Measurements from ENCODE around the gene CCIN.

Gene CCIN

GRCh38 chr9:36140086-36141084, 28.8 kb upstream of the CCIN start:
- no peak for DNase-seq (ENCODE audit: low spot score)

- DNase-seq (ENCODE audit: low spot score): peak; percentile 47
These were observed 27.9 kb upstream of the CCIN start for GRCh38 chr9:36141288-36141687.

GRCh38 chr9:36141761-36142160, 27.4 kb upstream of the CCIN start:
- no peak for DNase-seq (ENCODE audit: low spot score)

- no peak for DNase-seq (ENCODE audit: low spot score)
These were observed 26.5 kb upstream of the CCIN start for GRCh38 chr9:36142510-36143244.

- DNase-seq (ENCODE audit: low spot score): no peak
These were observed 25.9 kb upstream of the CCIN start for GRCh38 chr9:36143245-36143641.

- DNase-seq (ENCODE audit: low spot score): no peak
These were observed 24.6 kb upstream of the CCIN start for GRCh38 chr9:36144309-36145232.

GRCh38 chr9:36145970-36146369, 23.2 kb upstream of the CCIN start:
- no peak for DNase-seq (ENCODE audit: low spot score)

GRCh38 chr9:36146651-36147050, 22.5 kb upstream of the CCIN start:
- no peak for DNase-seq (ENCODE audit: low spot score)

GRCh38 chr9:36147441-36148175, 21.6 kb upstream of the CCIN start:
- DNase-seq (ENCODE audit: low spot score): no peak

GRCh38 chr9:36148311-36149051, 20.7 kb upstream of the CCIN start:
- peak; percentile 97 for DNase-seq (ENCODE audit: low spot score)

GRCh38 chr9:36149197-36149596, 20.0 kb upstream of the CCIN start:
- DNase-seq (ENCODE audit: low spot score): peak; percentile 74

GRCh38 chr9:36150574-36151315, 18.4 kb upstream of the CCIN start:
- DNase-seq (ENCODE audit: low spot score): no peak

GRCh38 chr9:36151316-36152210, 17.6 kb upstream of the CCIN start:
- DNase-seq (ENCODE audit: low spot score): no peak

GRCh38 chr9:36152741-36153438, 16.3 kb upstream of the CCIN start:
- DNase-seq (ENCODE audit: low spot score): no peak

- DNase-seq (ENCODE audit: low spot score): no peak
These were observed 15.4 kb upstream of the CCIN start for GRCh38 chr9:36153746-36154145.

GRCh38 chr9:36154331-36154952, 14.7 kb upstream of the CCIN start:
- DNase-seq (ENCODE audit: low spot score): peak; percentile 51

- DNase-seq (ENCODE audit: low spot score): no peak
These were observed 13.1 kb upstream of the CCIN start for GRCh38 chr9:36156116-36156515.

- no peak for DNase-seq (ENCODE audit: low spot score)
These were observed 11.1 kb upstream of the CCIN start for GRCh38 chr9:36158122-36158521.
